NK-92 (cell line): ENCODE data around the gene GSG1L.

Experiments
- DNase-seq: peaks from one replicate; lab custom pipeline; 2025; ENCODE audit not compliant: unreplicated experiment; lab: John Stamatoyannopoulos, UW

GSG1L gene

GRCh38 chr16:27798241-27798640, 265.3 kb downstream of the GSG1L start:
- DNase-seq: no peak

GRCh38 chr16:27795992-27796614, 267.4 kb downstream of the GSG1L start:
- DNase-seq: no peak

- DNase-seq: no peak
Observed at GRCh38 chr16:27793249-27793622, 270.3 kb downstream of the GSG1L start.

GRCh38 chr16:27792486-27793248, 270.8 kb downstream of the GSG1L start:
- no peak for DNase-seq

GRCh38 chr16:27791404-27791719, 272.2 kb downstream of the GSG1L start:
- DNase-seq: no peak

- no peak for DNase-seq
Observed at GRCh38 chr16:27790546-27791403, 272.7 kb downstream of the GSG1L start.

- DNase-seq: no peak
Observed at GRCh38 chr16:27789595-27790241, 273.8 kb downstream of the GSG1L start.

- DNase-seq: no peak
Observed at GRCh38 chr16:27789150-27789549, 274.4 kb downstream of the GSG1L start.

- DNase-seq: no peak
Observed at GRCh38 chr16:27787665-27788064, 275.8 kb downstream of the GSG1L start.

GRCh38 chr16:27786923-27787625, 276.4 kb downstream of the GSG1L start:
- DNase-seq: no peak

- no peak for DNase-seq
Observed at GRCh38 chr16:27786221-27786922, 277.1 kb downstream of the GSG1L start.

- DNase-seq: no peak
Observed at GRCh38 chr16:27785307-27785678, 278.2 kb downstream of the GSG1L start.

- DNase-seq: no peak
Observed at GRCh38 chr16:27784351-27785306, 278.9 kb downstream of the GSG1L start.

GRCh38 chr16:27781981-27782880, 281.3 kb downstream of the GSG1L start:
- no peak for DNase-seq

GRCh38 chr16:27781195-27781524, 282.4 kb downstream of the GSG1L start:
- no peak for DNase-seq

- DNase-seq: no peak
Observed at GRCh38 chr16:27780468-27781194, 282.9 kb downstream of the GSG1L start.

- DNase-seq: no peak
Observed at GRCh38 chr16:27779641-27780164, 283.8 kb downstream of the GSG1L start.
